Occipital lobe (tissue), 2 donors: Measurements from ENCODE around the gene ALOX5. TPM values are rescaled to one million over a fixed set of nuclear protein-coding genes. Genes with fewer than 3 reads are reported as not detected.
A peak's percentile ranks its signal among the peaks of the same experiment; 100 is the strongest.
"Not testable (repeated sequence)": the region's sequence is repeated elsewhere in the genome, so short reads cannot be mapped to it uniquely, and the experiment has no call there.

Source experiments
- DNase-seq: peaks from one replicate; lab custom pipeline; 2025; lab: John Stamatoyannopoulos, UW
- total RNA-seq: library from RNA; depleted of rRNA; stranded (reverse); fragments of >200 nt; gene quantifications from one replicate; pipeline ENCODE4 v1.2.3, GENCODE V29; 2014

Gene ALOX5
- total RNA-seq, 1 donor from 2014 or later: 0.62 TPM

DNA sequence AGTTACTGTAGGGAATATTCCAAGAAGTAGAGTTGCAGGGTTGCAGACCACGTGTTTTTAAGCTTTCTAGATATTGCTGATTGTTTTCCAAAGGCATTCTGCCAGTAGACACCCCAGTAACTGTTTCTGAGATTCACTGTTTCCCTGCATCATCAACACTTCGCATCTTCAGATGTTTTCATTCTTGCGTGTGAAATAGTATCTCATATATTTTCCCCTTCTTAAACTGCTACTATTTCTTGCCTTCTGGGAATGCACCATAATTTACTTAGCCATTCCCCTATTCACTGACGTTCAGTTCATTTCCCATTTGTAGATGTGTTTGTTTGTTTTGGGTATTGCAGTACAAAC is 30.7 kb downstream of the ALOX5 start:
- no peak for DNase-seq

DNA sequence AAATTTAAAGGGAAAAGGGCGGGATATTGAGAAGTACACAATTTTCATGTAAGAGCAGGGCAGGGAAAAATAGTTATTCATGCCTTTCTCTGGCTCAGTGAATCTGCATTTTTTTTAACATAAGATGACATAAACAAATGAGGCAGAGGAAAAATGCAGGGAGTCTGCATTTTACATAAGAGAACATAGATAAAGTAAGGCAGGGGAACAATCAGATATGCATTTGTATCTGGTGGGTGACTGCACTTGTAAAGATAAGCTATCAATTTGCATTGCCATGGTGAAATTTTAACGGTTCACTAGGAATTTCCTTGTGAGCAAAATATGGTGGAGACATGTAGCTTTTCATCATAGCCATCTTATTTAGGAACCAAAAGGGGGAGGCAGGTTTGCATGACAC is 33.5 kb downstream of the ALOX5 start:
- DNase-seq: no peak

GRCh38 chr10:45408421-45409319 is 34.7 kb downstream of the ALOX5 start:
- DNase-seq: no peak

DNA sequence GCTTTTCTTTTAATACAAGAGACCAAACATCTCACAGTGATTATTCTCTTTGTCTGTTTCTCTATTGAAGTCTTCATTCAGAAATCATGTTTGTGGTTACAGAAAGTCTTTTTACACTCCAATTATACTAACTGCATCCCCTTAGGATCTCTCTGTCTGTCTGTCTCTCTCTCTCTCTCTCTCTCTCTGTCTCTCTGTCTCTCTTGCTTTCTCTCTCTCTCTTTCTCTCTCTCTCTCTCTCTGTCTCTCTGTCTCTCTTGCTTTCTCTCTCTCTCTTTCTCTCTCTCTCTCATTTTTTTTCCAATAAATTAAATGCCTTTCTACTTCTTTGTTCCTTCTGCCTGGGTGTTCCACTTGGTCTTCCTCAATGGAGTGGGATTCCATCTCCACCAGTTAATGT is 35.3 kb downstream of the ALOX5 start:
- not testable (repeated sequence) for DNase-seq

DNA sequence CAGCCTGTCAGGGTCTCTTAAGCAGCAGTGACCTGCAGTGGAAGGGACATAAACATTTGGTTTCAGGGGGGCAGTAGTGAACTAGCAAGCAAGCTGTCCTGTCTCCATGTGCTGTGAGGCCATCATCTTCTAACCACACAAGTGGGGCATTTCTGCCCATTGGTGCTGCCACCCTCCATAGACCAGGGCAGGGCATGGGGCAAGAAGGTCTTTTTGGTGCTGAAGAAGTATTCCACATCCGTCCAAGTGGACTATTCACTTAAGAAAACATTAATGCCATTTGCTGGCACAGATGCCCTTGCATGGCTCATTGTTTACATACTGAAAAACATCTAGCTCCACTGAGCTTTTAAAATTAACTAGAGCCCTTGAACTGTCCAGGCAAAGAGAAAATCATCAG is 35.8 kb downstream of the ALOX5 start:
- DNase-seq: no peak

DNA sequence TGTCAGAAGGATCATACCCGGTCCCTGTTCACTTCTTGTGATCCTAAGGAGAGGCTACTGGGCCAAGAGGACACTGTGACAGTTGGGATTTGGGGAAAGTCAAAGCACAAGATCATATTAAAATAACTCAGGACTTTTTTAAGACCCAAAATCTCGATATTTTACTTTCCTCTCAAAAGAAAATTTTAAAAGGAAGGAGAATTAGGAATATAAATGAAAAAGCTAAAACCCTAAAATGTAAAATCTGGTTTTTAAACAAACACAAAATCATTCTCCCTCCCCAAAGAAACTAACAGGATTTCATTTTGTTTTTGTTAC is 36.4 kb downstream of the ALOX5 start:
- DNase-seq: no peak

GRCh38 chr10:45410807-45411606 is 37.0 kb downstream of the ALOX5 start:
- no peak for DNase-seq

- no peak for DNase-seq
Observed at GRCh38 chr10:45411607-45411940, 37.6 kb downstream of the ALOX5 start.

- DNase-seq: not testable (repeated sequence)
Observed at GRCh38 chr10:45415062-45415461, 41.0 kb downstream of the ALOX5 start.

GRCh38 chr10:45416603-45417002 is 42.6 kb downstream of the ALOX5 start:
- DNase-seq: no peak

- no peak for DNase-seq
Observed at GRCh38 chr10:45417746-45418145, 43.7 kb downstream of the ALOX5 start.

- DNase-seq: no peak
Observed at GRCh38 chr10:45418417-45418848, 44.4 kb downstream of the ALOX5 start.

GRCh38 chr10:45418849-45419675 is 45.0 kb downstream of the ALOX5 start:
- DNase-seq: peak; percentile 53

DNA sequence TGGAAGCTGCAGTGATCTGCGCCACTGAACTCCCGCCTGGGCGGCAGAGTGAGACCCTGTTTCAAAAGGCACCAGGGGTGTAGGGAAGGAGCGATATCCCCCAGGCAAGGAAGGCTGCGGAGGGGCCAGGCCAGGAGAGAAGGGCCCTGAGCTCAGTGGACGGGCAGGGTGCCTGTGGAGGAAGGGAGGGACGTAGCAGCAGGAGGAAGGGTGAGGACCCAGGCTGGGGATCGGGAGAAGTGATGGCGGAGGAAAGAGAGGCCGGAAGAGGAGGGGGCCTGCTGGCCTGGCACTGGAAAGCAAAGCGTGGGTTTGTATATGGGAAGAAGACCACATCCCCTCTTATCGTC is 45.6 kb downstream of the ALOX5 start:
- DNase-seq: no peak

- DNase-seq: peak; percentile 68
Observed at GRCh38 chr10:45420453-45421192, 46.6 kb downstream of the ALOX5 start.

GRCh38 chr10:45421221-45422097 is 47.4 kb downstream of the ALOX5 start:
- DNase-seq: no peak

DNA sequence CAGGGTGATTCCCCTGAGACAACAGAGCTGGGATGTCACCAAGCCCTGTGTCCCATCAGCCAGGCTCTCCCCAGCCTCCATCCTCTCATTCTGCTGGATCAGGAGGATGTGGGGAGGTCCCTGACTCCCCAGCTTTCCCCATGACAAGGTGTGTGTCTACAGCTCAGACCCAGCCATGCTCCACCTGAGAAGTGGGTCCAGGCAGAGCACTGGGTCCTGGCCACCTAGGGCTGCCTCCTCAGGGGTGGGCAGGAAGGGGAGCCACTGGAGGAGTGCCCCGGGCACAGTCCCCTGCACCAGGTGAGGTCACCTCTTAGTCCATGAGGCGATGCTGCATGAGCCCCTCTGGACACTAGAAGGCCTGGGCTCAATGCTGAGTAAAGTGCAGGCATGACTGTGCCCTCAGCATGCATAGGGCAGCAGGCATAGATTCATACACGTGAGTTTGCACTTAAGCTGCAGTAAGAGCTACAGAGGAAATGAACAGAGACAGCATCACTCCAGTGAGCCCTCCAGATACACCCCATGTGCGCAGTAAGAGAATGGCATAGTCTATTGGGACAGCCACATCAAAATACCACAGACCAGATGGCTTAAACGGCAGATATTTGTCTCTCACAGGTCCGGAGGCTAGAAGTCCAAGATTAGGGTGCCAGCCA is 48.3 kb downstream of the ALOX5 start:
- no peak for DNase-seq

- no peak for DNase-seq
Observed at GRCh38 chr10:45422866-45423659, 49.0 kb downstream of the ALOX5 start.

- no peak for DNase-seq
Observed at GRCh38 chr10:45423976-45424499, 50.0 kb downstream of the ALOX5 start.
